Glutamatergic neuron (in vitro differentiated cells): ENCODE measurements around the gene SIRPA. TPM values are rescaled to one million over a fixed set of nuclear protein-coding genes. Genes with fewer than 3 reads are reported as not detected.
"Not testable (repeated sequence)": the region's sequence is repeated elsewhere in the genome, so short reads cannot be mapped to it uniquely, and the experiment has no call there.

ENCODE experiments used
- DNase-seq: peaks from one replicate; pipeline ENCODE4 v3.0.0; 2022
- H3K27ac Mint-ChIP-seq: one replicate; pipeline ENCODE4 v1.8.0; 2020; ENCODE audit warnings: mild to moderate bottlenecking, mixed read lengths, inconsistent platforms; ENCODE audit not compliant: unreplicated experiment
- H3K27me3 Mint-ChIP-seq: one replicate; pipeline ENCODE4 v1.8.0; 2020; ENCODE audit warnings: mild to moderate bottlenecking, moderate library complexity, mixed read lengths, inconsistent platforms; ENCODE audit not compliant: unreplicated experiment
- H3K36me3 Mint-ChIP-seq: one replicate; pipeline ENCODE4 v1.8.0; 2020; ENCODE audit warnings: mild to moderate bottlenecking, mixed read lengths, inconsistent platforms; ENCODE audit not compliant: unreplicated experiment
- H3K4me1 Mint-ChIP-seq: one replicate; pipeline ENCODE4 v1.8.0; 2020; ENCODE audit warnings: mild to moderate bottlenecking, low read depth, mixed read lengths, inconsistent platforms; ENCODE audit not compliant: unreplicated experiment
- H3K4me3 Mint-ChIP-seq: one replicate; pipeline ENCODE4 v1.8.0; 2020; ENCODE audit warnings: mild to moderate bottlenecking, mixed read lengths, inconsistent platforms; ENCODE audit not compliant: unreplicated experiment
- H3K9me3 Mint-ChIP-seq: one replicate; pipeline ENCODE4 v1.8.0; 2020; ENCODE audit warnings: mild to moderate bottlenecking, moderate library complexity, mixed read lengths, inconsistent platforms; ENCODE audit not compliant: unreplicated experiment
- CTCF ChIP-seq: fragments of 200-600 bp; sonication (generic); IDR thresholded peaks from one replicate; pipeline ENCODE4 v1.5.0; 2021; ENCODE audit not compliant: partially characterized antibody, unreplicated experiment
- total RNA-seq: library from RNA; stranded (reverse); fragmentation: NEBNext Ultra II Directional; extraction: Animal tissue kit (Norgen Biotek cat#: 25700); gene quantifications from one replicate; pipeline ENCODE4 v1.2.1, GENCODE V29; 2021; ENCODE audit not compliant: unreplicated experiment

Gene SIRPA
- total RNA-seq, 1 donor from 2014 or later, result 0.34 TPM

GRCh38 chr20:1920252-1920651 lies 25.0 kb downstream of the SIRPA start:
- TF ChIP-seq CTCF, result no peak
- H3K4me3 Mint-ChIP-seq, result no peak overlapping the region
- H3K27me3 Mint-ChIP-seq, result peaks cover 4% of the 10 kb centered on the region
- H3K27ac Mint-ChIP-seq, result no peak overlapping the region
- no peaks in the 10 kb centered on the region for H3K36me3 Mint-ChIP-seq
- H3K9me3 Mint-ChIP-seq, result no peaks in the 10 kb centered on the region
- H3K4me1 Mint-ChIP-seq, result no peaks in the 10 kb centered on the region
- no peak for DNase-seq

GRCh38 chr20:1920826-1921225 lies 25.6 kb downstream of the SIRPA start:
- H3K4me1 Mint-ChIP-seq, result no peaks in the 10 kb centered on the region
- TF ChIP-seq CTCF, result no peak
- no peaks in the 10 kb centered on the region for H3K9me3 Mint-ChIP-seq
- no peak overlapping the region for H3K4me3 Mint-ChIP-seq
- no peak for DNase-seq
- peaks cover 4% of the 10 kb centered on the region for H3K27me3 Mint-ChIP-seq
- no peak overlapping the region for H3K27ac Mint-ChIP-seq
- H3K36me3 Mint-ChIP-seq, result no peaks in the 10 kb centered on the region

GRCh38 chr20:1921985-1922384 lies 26.8 kb downstream of the SIRPA start:
- H3K27me3 Mint-ChIP-seq, H3K27ac Mint-ChIP-seq, H3K4me3 Mint-ChIP-seq, DNase-seq, H3K4me1 Mint-ChIP-seq, H3K9me3 Mint-ChIP-seq, H3K36me3 Mint-ChIP-seq: not testable (repeated sequence)

DNA sequence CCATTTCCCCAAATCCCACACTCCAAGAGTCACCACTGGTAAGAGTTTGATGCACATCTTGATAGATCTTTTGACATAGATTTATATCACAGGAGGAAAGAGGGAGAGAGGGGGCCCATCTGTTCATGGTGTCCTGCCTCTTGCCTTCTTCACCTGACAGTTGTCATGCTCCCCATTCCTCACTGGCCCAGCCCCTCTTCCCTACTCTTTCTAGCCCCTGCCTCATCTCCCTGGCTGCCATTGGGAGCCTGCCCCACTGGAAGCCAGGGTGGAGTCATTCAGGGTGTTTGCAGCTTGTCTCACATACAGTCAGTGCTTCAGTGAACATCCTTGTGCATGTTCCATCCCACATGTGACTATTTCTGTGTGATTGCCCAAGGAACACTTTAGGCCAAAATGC lies 27.6 kb downstream of the SIRPA start:
- Mint-ChIP-seq H3K36me3 (no peaks in the 10 kb centered on the region), H3K4me3 (no peak overlapping the region), H3K27ac (no peak overlapping the region), H3K4me1 (no peaks in the 10 kb centered on the region), H3K27me3 (peaks cover 4% of the 10 kb centered on the region), H3K9me3 (no peaks in the 10 kb centered on the region)
- TF ChIP-seq CTCF, result no peak
- DNase-seq, result no peak

GRCh38 chr20:1924910-1925861 lies 30.0 kb downstream of the SIRPA start:
- no peaks in the 10 kb centered on the region for H3K9me3 Mint-ChIP-seq
- no peak for TF ChIP-seq CTCF
- H3K27ac Mint-ChIP-seq, result no peak overlapping the region
- H3K4me3 Mint-ChIP-seq, result no peak overlapping the region
- H3K27me3 Mint-ChIP-seq, result peaks cover 4% of the 10 kb centered on the region
- no peak for DNase-seq
- no peaks in the 10 kb centered on the region for H3K4me1 Mint-ChIP-seq
- no peaks in the 10 kb centered on the region for H3K36me3 Mint-ChIP-seq
